ENCODE data around the gene FGF1. TPM values are rescaled to one million over a fixed set of nuclear protein-coding genes. Genes with fewer than 3 reads are reported as not detected.

The FGF1 gene
- total RNA-seq, 1 donor from 2014 or later = 2.7 TPM

DNA sequence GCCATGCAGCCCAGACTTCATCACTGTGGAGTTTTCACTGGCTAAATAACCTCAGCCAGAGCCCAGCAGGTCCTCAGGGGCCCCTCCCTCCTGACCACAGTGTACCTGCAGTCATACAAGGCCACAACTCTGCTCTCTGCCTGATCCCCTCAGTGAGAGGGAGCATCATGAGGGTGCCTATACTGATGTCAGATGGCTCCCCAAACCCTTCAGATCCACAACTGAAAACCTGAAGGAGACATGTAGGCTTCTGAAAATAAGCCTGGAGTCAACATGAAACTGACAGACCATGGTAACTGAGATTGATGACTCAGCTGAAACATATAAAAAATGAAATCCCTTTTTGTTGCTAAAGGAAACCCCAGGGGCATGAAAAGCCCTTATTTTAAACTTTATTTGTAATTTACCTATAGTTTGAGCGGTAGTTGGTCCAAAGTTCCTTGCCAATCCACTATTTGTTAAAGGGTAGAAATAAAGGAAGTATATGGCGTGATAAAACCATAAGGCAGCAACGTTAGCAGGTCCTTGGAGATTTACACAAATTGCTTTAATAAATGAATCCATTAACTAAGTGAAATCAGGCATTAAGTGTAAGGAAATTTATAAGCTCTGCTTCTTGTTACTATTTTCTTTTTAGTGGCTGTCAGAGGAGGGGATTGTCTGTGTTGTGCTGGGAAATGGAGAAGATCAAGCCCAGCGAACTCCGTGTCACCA is 68.3 kb downstream of the FGF1 start:
- no peak overlapping the region for H3K27ac Mint-ChIP-seq
- TF ChIP-seq, protein P1, sequence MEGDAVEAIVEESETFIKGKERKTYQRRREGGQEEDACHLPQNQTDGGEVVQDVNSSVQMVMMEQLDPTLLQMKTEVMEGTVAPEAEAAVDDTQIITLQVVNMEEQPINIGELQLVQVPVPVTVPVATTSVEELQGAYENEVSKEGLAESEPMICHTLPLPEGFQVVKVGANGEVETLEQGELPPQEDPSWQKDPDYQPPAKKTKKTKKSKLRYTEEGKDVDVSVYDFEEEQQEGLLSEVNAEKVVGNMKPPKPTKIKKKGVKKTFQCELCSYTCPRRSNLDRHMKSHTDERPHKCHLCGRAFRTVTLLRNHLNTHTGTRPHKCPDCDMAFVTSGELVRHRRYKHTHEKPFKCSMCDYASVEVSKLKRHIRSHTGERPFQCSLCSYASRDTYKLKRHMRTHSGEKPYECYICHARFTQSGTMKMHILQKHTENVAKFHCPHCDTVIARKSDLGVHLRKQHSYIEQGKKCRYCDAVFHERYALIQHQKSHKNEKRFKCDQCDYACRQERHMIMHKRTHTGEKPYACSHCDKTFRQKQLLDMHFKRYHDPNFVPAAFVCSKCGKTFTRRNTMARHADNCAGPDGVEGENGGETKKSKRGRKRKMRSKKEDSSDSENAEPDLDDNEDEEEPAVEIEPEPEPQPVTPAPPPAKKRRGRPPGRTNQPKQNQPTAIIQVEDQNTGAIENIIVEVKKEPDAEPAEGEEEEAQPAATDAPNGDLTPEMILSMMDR (conservative IDR thresholded peaks at IDR 0.05) = no peak
- H3K4me3 Mint-ChIP-seq = no peak overlapping the region
- peaks cover 5% of the 10 kb centered on the region for H3K27me3 Mint-ChIP-seq
- peaks cover 6% of the 10 kb centered on the region for H3K4me1 Mint-ChIP-seq (ENCODE audit: unreplicated experiment)
- peaks cover 4% of the 10 kb centered on the region for H3K9me3 Mint-ChIP-seq
- DNase-seq (ENCODE audit: extremely low spot score, unreplicated experiment) = no peak
- H3K36me3 Mint-ChIP-seq = no peaks in the 10 kb centered on the region

DNA sequence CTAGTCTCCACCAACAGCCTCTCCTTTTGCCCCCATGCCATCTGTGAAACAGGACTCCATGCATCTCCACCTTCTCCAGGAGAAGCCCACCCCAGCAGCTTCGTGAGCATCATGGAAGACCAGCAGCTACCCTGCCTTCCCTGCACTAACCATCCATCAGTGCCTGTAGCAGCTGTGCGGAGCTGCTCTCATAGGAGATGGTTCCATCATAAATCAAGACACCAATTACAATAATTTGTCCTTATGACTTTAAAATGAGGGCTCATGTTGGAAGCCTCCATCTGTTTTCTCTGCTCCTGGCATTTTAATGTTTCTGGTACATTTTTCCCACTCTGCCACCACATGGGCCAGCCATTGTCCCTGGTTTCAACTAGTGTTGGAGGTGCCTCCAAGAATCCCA is 69.9 kb downstream of the FGF1 start:
- H3K36me3 Mint-ChIP-seq = no peaks in the 10 kb centered on the region
- H3K4me3 Mint-ChIP-seq = no peak overlapping the region
- no peak overlapping the region for H3K27ac Mint-ChIP-seq
- peaks cover 6% of the 10 kb centered on the region for H3K4me1 Mint-ChIP-seq (ENCODE audit: unreplicated experiment)
- H3K9me3 Mint-ChIP-seq = no peaks in the 10 kb centered on the region
- TF ChIP-seq, protein P1 (conservative IDR thresholded peaks at IDR 0.05) = no peak
- no peak for DNase-seq (ENCODE audit: extremely low spot score, unreplicated experiment)
- H3K27me3 Mint-ChIP-seq = peaks cover 5% of the 10 kb centered on the region

DNA sequence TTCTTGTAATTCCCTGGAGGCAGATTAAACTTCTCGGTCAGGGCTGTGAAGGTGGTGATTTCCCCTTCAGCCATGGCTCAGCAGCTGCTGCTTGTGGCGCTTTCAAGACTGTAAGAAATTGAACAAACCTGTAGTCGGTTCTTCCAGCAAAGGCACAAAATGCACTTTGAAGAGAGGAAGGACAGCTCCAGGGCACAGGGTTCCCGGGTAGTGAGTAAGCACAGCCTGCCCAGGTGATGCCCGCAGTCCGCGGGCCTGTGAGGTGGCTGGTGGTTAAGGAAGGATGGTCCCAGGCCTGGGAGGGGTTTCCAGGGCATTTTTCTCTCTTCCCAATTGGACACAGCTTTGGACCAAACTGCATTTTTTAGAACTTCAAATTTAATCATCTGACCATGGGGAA is 71.8 kb downstream of the FGF1 start:
- TF ChIP-seq, protein P1 (conservative IDR thresholded peaks at IDR 0.05) = no peak
- H3K27me3 Mint-ChIP-seq = peaks cover 7% of the 10 kb centered on the region
- H3K27ac Mint-ChIP-seq = no peak overlapping the region
- H3K36me3 Mint-ChIP-seq = no peaks in the 10 kb centered on the region
- no peak overlapping the region for H3K4me3 Mint-ChIP-seq
- DNase-seq (ENCODE audit: extremely low spot score, unreplicated experiment) = no peak
- no peaks in the 10 kb centered on the region for H3K9me3 Mint-ChIP-seq
- H3K4me1 Mint-ChIP-seq (ENCODE audit: unreplicated experiment) = peaks cover 6% of the 10 kb centered on the region

DNA sequence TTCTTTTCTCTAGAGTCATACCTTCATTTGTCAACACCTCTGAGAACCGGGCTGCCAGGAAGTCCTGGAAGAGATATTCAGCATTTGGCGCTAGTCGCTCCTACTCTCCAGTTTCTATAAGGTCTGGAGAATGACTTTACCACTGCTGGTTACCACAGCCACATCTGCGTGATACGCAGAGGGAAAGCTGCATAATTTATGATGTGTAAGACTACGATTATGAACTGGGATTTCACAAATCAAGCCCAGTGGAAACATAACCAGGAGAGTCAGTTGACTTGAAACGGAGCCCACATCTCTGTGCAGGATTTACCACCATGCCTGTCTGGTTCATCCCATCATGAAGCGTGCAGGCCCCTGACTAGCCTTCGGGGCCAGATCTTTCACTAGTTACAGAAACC is 72.6 kb downstream of the FGF1 start:
- TF ChIP-seq, protein P1 (conservative IDR thresholded peaks at IDR 0.05) = no peak
- no peak overlapping the region for H3K4me3 Mint-ChIP-seq
- no peaks in the 10 kb centered on the region for H3K9me3 Mint-ChIP-seq
- DNase-seq (ENCODE audit: extremely low spot score, unreplicated experiment) = no peak
- no peaks in the 10 kb centered on the region for H3K36me3 Mint-ChIP-seq
- H3K27ac Mint-ChIP-seq = no peak overlapping the region
- peaks cover 8% of the 10 kb centered on the region for H3K27me3 Mint-ChIP-seq
- peaks cover 6% of the 10 kb centered on the region for H3K4me1 Mint-ChIP-seq (ENCODE audit: unreplicated experiment)

DNA sequence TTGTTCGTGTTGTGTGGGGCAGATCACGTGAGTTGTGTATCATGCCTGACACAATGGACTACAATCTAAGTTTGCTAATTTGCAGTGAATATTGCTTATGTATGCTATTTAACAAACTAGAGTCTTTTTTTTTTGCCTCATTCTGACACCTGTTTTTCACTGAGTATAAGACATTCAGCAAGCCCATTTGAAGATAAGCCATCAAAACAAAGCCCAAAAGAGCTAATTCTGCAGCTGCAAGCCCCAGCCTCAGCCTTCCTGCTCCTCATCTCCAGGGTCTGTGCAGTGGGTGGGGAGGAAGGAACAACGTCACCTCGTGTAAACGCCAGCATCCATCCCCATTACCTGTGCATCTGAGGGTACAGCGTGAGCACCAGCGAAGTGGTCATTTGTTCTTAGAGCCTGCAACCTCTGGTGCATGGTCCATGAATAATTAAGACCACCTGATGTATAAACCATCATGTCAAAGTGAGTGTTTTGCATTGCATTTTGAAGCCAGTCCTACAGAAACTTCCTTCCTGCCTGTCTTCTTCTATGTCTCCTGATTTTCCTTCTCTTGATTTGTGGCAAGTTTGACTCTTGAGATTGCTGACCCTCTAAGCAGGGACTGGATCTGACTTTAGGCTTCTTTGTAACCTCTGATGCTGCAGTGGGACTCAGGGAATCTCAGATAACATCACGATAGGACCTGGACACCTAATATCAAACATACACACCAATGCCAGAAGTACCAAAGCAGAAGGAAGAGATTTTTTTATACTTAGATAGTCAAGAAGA is 73.2 kb downstream of the FGF1 start:
- TF ChIP-seq, protein P1 (conservative IDR thresholded peaks at IDR 0.05) = no peak
- no peak overlapping the region for H3K27ac Mint-ChIP-seq
- no peak overlapping the region for H3K4me3 Mint-ChIP-seq
- no peaks in the 10 kb centered on the region for H3K36me3 Mint-ChIP-seq
- H3K27me3 Mint-ChIP-seq = peaks cover 11% of the 10 kb centered on the region
- no peak for DNase-seq (ENCODE audit: extremely low spot score, unreplicated experiment)
- H3K4me1 Mint-ChIP-seq (ENCODE audit: unreplicated experiment) = no peaks in the 10 kb centered on the region
- no peaks in the 10 kb centered on the region for H3K9me3 Mint-ChIP-seq

Data from type B pancreatic cell (in vitro differentiated cells).